ENCODE data around the gene MAP3K8. TPM values are rescaled to one million over a fixed set of nuclear protein-coding genes. Genes with fewer than 3 reads are reported as not detected.

Gene MAP3K8
- total and polyA plus RNA-seq, 9 of the 15 experiments (the other 6 are each of a cell fraction or from before 2014, with no cell fraction given), result 6.9 to 23.6 (median 13.6) TPM

DNA sequence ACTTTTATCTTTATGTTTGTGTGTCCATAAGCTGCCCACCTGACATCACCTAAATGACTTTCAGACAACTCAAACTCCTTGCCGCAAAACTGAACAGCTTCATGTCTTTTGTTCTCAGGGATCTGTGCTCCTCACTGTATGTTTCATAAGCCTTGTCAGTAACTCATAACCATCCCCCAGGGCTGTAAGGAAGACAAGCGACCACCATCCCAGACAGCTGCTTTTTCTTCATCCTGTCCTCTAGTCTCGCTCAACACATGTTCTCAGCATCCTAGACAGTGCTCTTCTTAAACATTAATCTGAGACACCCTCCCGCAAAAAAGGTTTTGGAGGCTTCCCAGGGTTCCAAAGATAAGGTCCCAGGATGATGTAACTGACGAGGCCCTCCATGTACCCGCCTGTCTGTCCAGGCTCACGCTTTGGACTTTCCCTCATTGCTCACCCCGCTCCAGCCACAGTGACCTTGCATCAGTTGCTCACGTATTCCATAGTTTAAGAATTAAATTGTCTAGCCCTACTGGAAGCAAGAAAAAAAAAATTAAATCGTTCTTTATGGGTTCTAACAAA lies 69.8 kb downstream of the MAP3K8 start (continued):
- TF ChIP-seq FOXM1 (IDR thresholded peaks at IDR 0.05; ENCODE audit: low read depth) (no peak), FOXM1 (CRISPR knock-in tag; IDR thresholded peaks at IDR 0.05; ENCODE audit: low read depth) (no peak), MYC (IDR thresholded peaks at IDR 0.05; ENCODE audit: low read depth, low read length) (0 out of 2 replicates have a peak, but pooled peaks have one; percentile 44), MYC (CRISPR knock-in tag; IDR thresholded peaks at IDR 0.05; ENCODE audit: borderline replicate concordance, low read depth) (no peak), ZNF717 (CRISPR knock-in tag; IDR thresholded peaks at IDR 0.05) (no peak), EWSR1 (IDR thresholded peaks at IDR 0.05; ENCODE audit: borderline replicate concordance, low read depth, partially characterized antibody) (no peak), U2AF2 (optimal IDR thresholded peaks at IDR 0.05; ENCODE audit: low read depth, low read length) (no peak), E2F3 (CRISPR knock-in tag; IDR thresholded peaks at IDR 0.05) (no peak), NFRKB (IDR thresholded peaks at IDR 0.05; ENCODE audit: low read depth) (no peak), ZNF589 (CRISPR knock-in tag; IDR thresholded peaks at IDR 0.05; ENCODE audit: low read depth) (0 out of 2 replicates have a peak, but pooled peaks have one; percentile 26), TEAD4 (IDR thresholded peaks at IDR 0.05; ENCODE audit: low read length) (no peak), TEAD4 (CRISPR knock-in tag; IDR thresholded peaks at IDR 0.05; ENCODE audit: borderline replicate concordance) (no peak), ZNF354B (CRISPR knock-in tag; IDR thresholded peaks at IDR 0.05) (no peak)
- TF ChIP-seq, protein P1, sequence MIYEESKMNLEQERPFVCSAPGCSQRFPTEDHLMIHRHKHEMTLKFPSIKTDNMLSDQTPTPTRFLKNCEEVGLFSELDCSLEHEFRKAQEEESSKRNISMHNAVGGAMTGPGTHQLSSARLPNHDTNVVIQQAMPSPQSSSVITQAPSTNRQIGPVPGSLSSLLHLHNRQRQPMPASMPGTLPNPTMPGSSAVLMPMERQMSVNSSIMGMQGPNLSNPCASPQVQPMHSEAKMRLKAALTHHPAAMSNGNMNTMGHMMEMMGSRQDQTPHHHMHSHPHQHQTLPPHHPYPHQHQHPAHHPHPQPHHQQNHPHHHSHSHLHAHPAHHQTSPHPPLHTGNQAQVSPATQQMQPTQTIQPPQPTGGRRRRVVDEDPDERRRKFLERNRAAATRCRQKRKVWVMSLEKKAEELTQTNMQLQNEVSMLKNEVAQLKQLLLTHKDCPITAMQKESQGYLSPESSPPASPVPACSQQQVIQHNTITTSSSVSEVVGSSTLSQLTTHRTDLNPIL (CRISPR knock-in tag; IDR thresholded peaks at IDR 0.05), result no peak
- TF ChIP-seq, protein P2, sequence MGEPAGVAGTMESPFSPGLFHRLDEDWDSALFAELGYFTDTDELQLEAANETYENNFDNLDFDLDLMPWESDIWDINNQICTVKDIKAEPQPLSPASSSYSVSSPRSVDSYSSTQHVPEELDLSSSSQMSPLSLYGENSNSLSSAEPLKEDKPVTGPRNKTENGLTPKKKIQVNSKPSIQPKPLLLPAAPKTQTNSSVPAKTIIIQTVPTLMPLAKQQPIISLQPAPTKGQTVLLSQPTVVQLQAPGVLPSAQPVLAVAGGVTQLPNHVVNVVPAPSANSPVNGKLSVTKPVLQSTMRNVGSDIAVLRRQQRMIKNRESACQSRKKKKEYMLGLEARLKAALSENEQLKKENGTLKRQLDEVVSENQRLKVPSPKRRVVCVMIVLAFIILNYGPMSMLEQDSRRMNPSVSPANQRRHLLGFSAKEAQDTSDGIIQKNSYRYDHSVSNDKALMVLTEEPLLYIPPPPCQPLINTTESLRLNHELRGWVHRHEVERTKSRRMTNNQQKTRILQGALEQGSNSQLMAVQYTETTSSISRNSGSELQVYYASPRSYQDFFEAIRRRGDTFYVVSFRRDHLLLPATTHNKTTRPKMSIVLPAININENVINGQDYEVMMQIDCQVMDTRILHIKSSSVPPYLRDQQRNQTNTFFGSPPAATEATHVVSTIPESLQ (CRISPR knock-in tag; IDR thresholded peaks at IDR 0.05), result no peak
